Endothelial cell of umbilical vein (primary cell): ENCODE data around the gene TMEM14A.

Experiments used
- CTCF ChIP-seq, 2 donors: IDR thresholded peaks; 1 replicate in 1 of 2; 2 replicates in 1 of 2; pipeline ENCODE4 v1.5.1; 2011; ENCODE audit warnings: low read length in 2 of 2, mild to moderate bottlenecking in 2 of 2, moderate library complexity in 2 of 2, control low read depth in 1 of 2, inconsistent platforms in 1 of 2, low read depth in 1 of 2; ENCODE audit not compliant: insufficient read depth in 1 of 2; ENCODE audit errors: extremely low read depth in 1 of 2
- EZH2 ChIP-seq: IDR thresholded peaks from 2 replicates; pipeline ENCODE4 v1.6.1; 2012; ENCODE audit warnings: borderline replicate concordance, low read depth, mild to moderate bottlenecking, moderate library complexity, low read length, inconsistent platforms; ENCODE audit not compliant: severe bottlenecking
- JUN ChIP-seq: IDR thresholded peaks from 2 replicates; pipeline ENCODE4 v1.6.1; 2011; ENCODE audit warnings: borderline replicate concordance, low read depth; ENCODE audit not compliant: insufficient read length, insufficient read depth
- MYC ChIP-seq: IDR thresholded peaks from one replicate; pipeline ENCODE4 v1.6.1; 2011; ENCODE audit warnings: mild to moderate bottlenecking, low read depth, low read length
- POLR2A ChIP-seq: IDR thresholded peaks from 2 replicates; pipeline ENCODE4 v1.6.1; 2012; ENCODE audit warnings: low read depth, mild to moderate bottlenecking, control low read depth, low read length
- POLR2AphosphoS5 ChIP-seq: IDR thresholded peaks from 2 replicates; pipeline ENCODE4 v1.6.1; 2012; ENCODE audit warnings: low read depth, mild to moderate bottlenecking, control low read depth, low read length, moderate library complexity; ENCODE audit not compliant: insufficient read depth
- TF ChIP-seq, protein P1 (sequence below): IDR thresholded peaks from 2 replicates; pipeline ENCODE4 v1.6.1; 2011; ENCODE audit not compliant: insufficient read depth, insufficient read length

DNA sequence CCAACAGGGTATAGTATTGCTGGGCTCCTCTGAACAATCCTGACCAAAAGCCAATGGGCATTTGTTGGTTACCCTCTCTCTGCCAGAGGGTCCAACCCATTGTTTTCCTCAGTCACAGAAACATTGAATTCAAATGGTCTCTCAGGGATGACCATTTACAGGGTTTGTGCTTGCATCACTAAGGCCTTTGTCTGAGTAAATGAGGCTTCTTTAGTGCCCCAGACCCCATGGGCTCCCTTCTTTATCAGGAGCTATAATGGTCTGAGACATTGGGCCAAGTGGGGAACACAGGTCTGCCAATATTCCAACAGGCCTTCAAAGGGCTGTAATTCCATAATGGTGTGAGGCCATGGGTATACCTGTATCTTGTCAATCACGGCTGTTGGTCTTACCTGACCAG is 65.2 kb downstream of the TMEM14A start:
- TF ChIP-seq CTCF (IDR thresholded peaks at IDR 0.05; ENCODE audit: extremely low read depth in 1 of 2, insufficient read depth in 1 of 2, low read depth in 1 of 2, low read length in 2 of 2) (no peak), EZH2 (no peak), POLR2A (no peak), POLR2AphosphoS5 (no peak), MYC (no peak), JUN (no peak)
- TF ChIP-seq, protein P1, sequence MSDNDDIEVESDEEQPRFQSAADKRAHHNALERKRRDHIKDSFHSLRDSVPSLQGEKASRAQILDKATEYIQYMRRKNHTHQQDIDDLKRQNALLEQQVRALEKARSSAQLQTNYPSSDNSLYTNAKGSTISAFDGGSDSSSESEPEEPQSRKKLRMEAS = no peak
